ENCODE data around the gene BMPR2.

GRCh38 chr2:202382684-202383083 is 6.6 kb downstream of the BMPR2 start:
- TF ChIP-seq POLR2A (IDR thresholded peaks at IDR 0.05; ENCODE audit: low read depth) (no peak), CTCF (IDR thresholded peaks at IDR 0.05) (no peak), EP300 (IDR thresholded peaks at IDR 0.05) (no peak)

Data from esophagus muscularis mucosa (tissue), 4 donors.